ENCODE results near the gene GFI1B.

GFI1B gene

GRCh38 chr9:133026426-133026825 is 47.9 kb downstream of the GFI1B start:
- DNase-seq = no peak

GRCh38 chr9:133027134-133027533 is 48.6 kb downstream of the GFI1B start:
- DNase-seq = no peak

GRCh38 chr9:133028221-133028620 is 49.7 kb downstream of the GFI1B start:
- DNase-seq = no peak

GRCh38 chr9:133029994-133030316 is 51.5 kb downstream of the GFI1B start:
- no peak for DNase-seq

- peak; percentile 93 for DNase-seq
Observed at GRCh38 chr9:133030317-133031129, 52.0 kb downstream of the GFI1B start, which contains the start of gene GTF3C5. Gene GTF3C5, plus strand, starts transcription at chr9:133030997. Its CDS starts 15 bp downstream, at chr9:133031012.

GRCh38 chr9:133031130-133031422 is 52.6 kb downstream of the GFI1B start:
- DNase-seq = no peak

GRCh38 chr9:133031496-133031911 is 53.0 kb downstream of the GFI1B start:
- DNase-seq = peak; percentile 60

- DNase-seq = no peak
Observed at GRCh38 chr9:133032171-133032570, 53.7 kb downstream of the GFI1B start.

- DNase-seq = no peak
Observed at GRCh38 chr9:133035669-133036068, 57.2 kb downstream of the GFI1B start.

GRCh38 chr9:133037775-133038515 is 59.5 kb downstream of the GFI1B start:
- DNase-seq = no peak

GRCh38 chr9:133040892-133041479 is 62.5 kb downstream of the GFI1B start:
- peak; percentile 48 for DNase-seq

Measured in stimulated activated CD4-positive, alpha-beta T cell treated with anti-CD3 and anti-CD28 coated beads, Interleukin-1b, Interleukin-23, amount 100 ng/mL, for 48 hours (primary cell).